Measurements from ENCODE around the gene SYT2.

SYT2 gene

GRCh38 chr1:202704601-202705000, 5.7 kb downstream of the SYT2 start:
- no peak for DNase-seq (ENCODE audit: low read depth in 2 of 2)

GRCh38 chr1:202703191-202703590, 7.1 kb downstream of the SYT2 start:
- no peak for DNase-seq (ENCODE audit: low read depth in 2 of 2)

- no peak for DNase-seq (ENCODE audit: low read depth in 2 of 2)
These were observed 8.2 kb downstream of the SYT2 start for GRCh38 chr1:202702088-202702487.

GRCh38 chr1:202701200-202701599, 9.1 kb downstream of the SYT2 start:
- DNase-seq (ENCODE audit: low read depth in 2 of 2), result no peak

- no peak for DNase-seq (ENCODE audit: low read depth in 2 of 2)
These were observed 10.2 kb downstream of the SYT2 start for GRCh38 chr1:202700061-202700460.

- no peak for DNase-seq (ENCODE audit: low read depth in 2 of 2)
These were observed 12.0 kb downstream of the SYT2 start for GRCh38 chr1:202698276-202698675.

GRCh38 chr1:202697038-202697437, 13.2 kb downstream of the SYT2 start:
- DNase-seq (ENCODE audit: low read depth in 2 of 2), result no peak

- no peak for DNase-seq (ENCODE audit: low read depth in 2 of 2)
These were observed 15.9 kb downstream of the SYT2 start for GRCh38 chr1:202694314-202694713.

- peak; percentile 52 to 67 for DNase-seq (ENCODE audit: low read depth in 2 of 2)
These were observed 17.2 kb downstream of the SYT2 start for GRCh38 chr1:202692959-202693555.

- DNase-seq (ENCODE audit: low read depth in 2 of 2), result no peak
These were observed 18.4 kb downstream of the SYT2 start for GRCh38 chr1:202691816-202692215.

- DNase-seq (ENCODE audit: low read depth in 2 of 2), result no peak
These were observed 20.5 kb downstream of the SYT2 start for GRCh38 chr1:202689493-202690342.

GRCh38 chr1:202689082-202689481, 21.2 kb downstream of the SYT2 start:
- no peak for DNase-seq (ENCODE audit: low read depth in 2 of 2)

GRCh38 chr1:202688401-202688800, 21.9 kb downstream of the SYT2 start:
- no peak for DNase-seq (ENCODE audit: low read depth in 2 of 2)

GRCh38 chr1:202687798-202688197, 22.5 kb downstream of the SYT2 start:
- no peak for DNase-seq (ENCODE audit: low read depth in 2 of 2)

- DNase-seq (ENCODE audit: low read depth in 2 of 2), result no peak
These were observed 22.9 kb downstream of the SYT2 start for GRCh38 chr1:202687370-202687769.

GRCh38 chr1:202685641-202686040, 24.6 kb downstream of the SYT2 start:
- no peak for DNase-seq (ENCODE audit: low read depth in 2 of 2)

- DNase-seq (ENCODE audit: low read depth in 2 of 2), result no peak
These were observed 25.5 kb downstream of the SYT2 start for GRCh38 chr1:202684716-202685115.

GRCh38 chr1:202683029-202683428, 27.2 kb downstream of the SYT2 start:
- no peak for DNase-seq (ENCODE audit: low read depth in 2 of 2)

- DNase-seq (ENCODE audit: low read depth in 2 of 2), result no peak
These were observed 27.8 kb downstream of the SYT2 start for GRCh38 chr1:202682477-202682876.

GRCh38 chr1:202681736-202682420, 28.4 kb downstream of the SYT2 start:
- DNase-seq (ENCODE audit: low read depth in 2 of 2), result no peak

GRCh38 chr1:202680586-202681352, 29.5 kb downstream of the SYT2 start:
- DNase-seq (ENCODE audit: low read depth in 2 of 2), result no peak

All from stimulated activated CD4-positive, alpha-beta T cell treated with anti-CD3 and anti-CD28 coated beads, Interleukin-4, amount 100 ng/mL, for 48 hours (primary cell).